Measurements from ENCODE around the gene FASTKD1.
"Not testable (repeated sequence)": the region's sequence is repeated elsewhere in the genome, so short reads cannot be mapped to it uniquely, and the experiment has no call there.

Gene FASTKD1

GRCh38 chr2:169573160-169573973, at the start of gene FASTKD1:
FASTKD1 (minus strand) TSS chr2:169573865; CDS start chr2:169572029, 1,836 bp downstream.
- DNase-seq (ENCODE audit: low read depth) = peak; percentile 80
- peak within 1 kb of the TSS; percentile 87 for H3K4me3 ChIP-seq (ENCODE audit: low read length)
- TF ChIP-seq CTCF (conservative IDR thresholded peaks at IDR 0.05; ENCODE audit: low read length) = no peak

GRCh38 chr2:169623235-169623634, 49.6 kb upstream of the FASTKD1 start:
- H3K4me3 ChIP-seq (ENCODE audit: low read length) = no peak overlapping the region
- TF ChIP-seq CTCF (conservative IDR thresholded peaks at IDR 0.05; ENCODE audit: low read length) = no peak
- no peak for DNase-seq (ENCODE audit: low read depth)

GRCh38 chr2:169620509-169620908, 46.8 kb upstream of the FASTKD1 start:
- no peak for TF ChIP-seq CTCF (conservative IDR thresholded peaks at IDR 0.05; ENCODE audit: low read length)
- no peak overlapping the region for H3K4me3 ChIP-seq (ENCODE audit: low read length)
- DNase-seq (ENCODE audit: low read depth) = no peak

- TF ChIP-seq CTCF (conservative IDR thresholded peaks at IDR 0.05; ENCODE audit: low read length) = no peak
- no peak overlapping the region for H3K4me3 ChIP-seq (ENCODE audit: low read length)
- peak; percentile 64 for DNase-seq (ENCODE audit: low read depth)
These were observed 46.3 kb upstream of the FASTKD1 start for GRCh38 chr2:169619946-169620345.

GRCh38 chr2:169615982-169616381, 42.3 kb upstream of the FASTKD1 start:
- not testable (repeated sequence) for DNase-seq (ENCODE audit: low read depth)

GRCh38 chr2:169613876-169614275, 40.2 kb upstream of the FASTKD1 start:
- no peak for DNase-seq (ENCODE audit: low read depth)
- no peak overlapping the region for H3K4me3 ChIP-seq (ENCODE audit: low read length)
- no peak for TF ChIP-seq CTCF (conservative IDR thresholded peaks at IDR 0.05; ENCODE audit: low read length)

More at GRCh38 chr2:169615982-169616381, 42.3 kb upstream of the FASTKD1 start:
- H3K4me3 ChIP-seq (ENCODE audit: low read length) = not testable (repeated sequence)

GRCh38 chr2:169609264-169609663, 35.6 kb upstream of the FASTKD1 start:
- TF ChIP-seq CTCF (conservative IDR thresholded peaks at IDR 0.05; ENCODE audit: low read length) = no peak
- DNase-seq (ENCODE audit: low read depth) = no peak

More at GRCh38 chr2:169609264-169609663, 35.6 kb upstream of the FASTKD1 start:
- no peak overlapping the region for H3K4me3 ChIP-seq (ENCODE audit: low read length)

All from AG10803 (cell line).